ENCODE data around the gene GPR78. TPM values are rescaled to one million over a fixed set of nuclear protein-coding genes. Genes with fewer than 3 reads are reported as not detected.

The GPR78 gene
- polyA plus RNA-seq, 4 donors = 0.06 TPM; not detected in 3

DNA sequence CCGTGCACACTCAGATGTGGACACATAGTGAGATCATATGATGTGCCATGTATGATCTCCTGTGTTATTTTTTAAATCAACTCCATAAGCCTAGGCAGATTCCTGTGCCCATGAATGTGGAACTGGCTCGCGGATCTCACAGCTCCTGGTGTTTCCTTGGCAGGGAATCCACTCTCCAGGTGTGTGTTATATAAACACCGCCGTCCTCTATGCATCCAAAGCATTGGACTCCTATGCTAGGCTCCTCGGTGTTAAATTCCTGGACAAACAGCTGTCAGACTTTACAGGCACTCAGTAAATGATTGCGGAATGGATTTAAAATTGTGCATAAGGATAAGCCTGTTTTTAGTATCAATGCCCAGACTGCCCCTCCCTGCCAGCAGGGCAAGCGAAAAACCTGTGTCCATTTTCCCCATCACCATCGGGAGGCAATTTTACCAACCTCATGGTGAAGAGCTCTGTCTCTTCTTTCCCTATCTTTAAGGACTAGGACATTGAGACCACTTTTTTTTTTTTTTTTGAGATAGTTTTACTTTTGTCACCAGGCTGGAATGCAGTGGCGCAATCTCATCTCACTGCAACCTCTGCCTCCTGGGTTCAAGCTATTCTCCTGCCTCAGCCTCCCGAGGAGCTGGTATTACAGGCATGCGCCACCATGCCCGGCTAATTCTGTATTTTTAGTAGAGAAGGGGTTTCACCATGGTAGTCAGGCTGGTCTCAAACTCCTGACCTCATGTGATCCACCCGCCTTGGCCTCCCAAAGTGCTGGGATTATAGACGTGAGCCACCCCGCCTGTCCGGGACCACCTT lies 23.6 kb upstream of the GPR78 start:
- 65 to 78% (median 67%) methylated on average over 17 of the region's 17 CpGs for WGBS, 3 donors
- DNase-seq = no peak
- H3K4me1 ChIP-seq (ENCODE audit: control insufficient read depth in 3 of 3, insufficient read depth in 2 of 3, low read depth in 1 of 3, low read length in 2 of 3) = no peaks in the 10 kb centered on the region
- H3K9me3 ChIP-seq (ENCODE audit: control insufficient read depth in 2 of 2, insufficient read depth in 1 of 2, low read depth in 1 of 2, low read length in 1 of 2) = no peaks in the 10 kb centered on the region
- H3K27ac ChIP-seq (ENCODE audit: low read depth in 1 of 3, low read length in 2 of 3) = no peak overlapping the region
- H3K36me3 ChIP-seq (ENCODE audit: control insufficient read depth in 3 of 3, insufficient read depth in 2 of 3, low read depth in 1 of 3, low read length in 3 of 3) = no peaks in the 10 kb centered on the region
- no peaks in the 10 kb centered on the region for H3K27me3 ChIP-seq (ENCODE audit: control insufficient read depth in 3 of 3, insufficient read depth in 3 of 3, low read length in 3 of 3)
- no peak overlapping the region for H3K4me3 ChIP-seq (ENCODE audit: low read depth in 1 of 3, low read length in 3 of 3)
- FAIRE-seq = no peak

GRCh38 chr4:8557151-8558076 lies 22.8 kb upstream of the GPR78 start:
- H3K27ac ChIP-seq (ENCODE audit: low read depth in 1 of 3, low read length in 2 of 3) = no peak overlapping the region
- no peaks in the 10 kb centered on the region for H3K4me1 ChIP-seq (ENCODE audit: control insufficient read depth in 3 of 3, insufficient read depth in 2 of 3, low read depth in 1 of 3, low read length in 2 of 3)
- H3K36me3 ChIP-seq (ENCODE audit: control insufficient read depth in 3 of 3, insufficient read depth in 2 of 3, low read depth in 1 of 3, low read length in 3 of 3) = no peaks in the 10 kb centered on the region
- no peak for DNase-seq
- no peaks in the 10 kb centered on the region for H3K9me3 ChIP-seq (ENCODE audit: control insufficient read depth in 2 of 2, insufficient read depth in 1 of 2, low read depth in 1 of 2, low read length in 1 of 2)
- no peaks in the 10 kb centered on the region for H3K27me3 ChIP-seq (ENCODE audit: control insufficient read depth in 3 of 3, insufficient read depth in 3 of 3, low read length in 3 of 3)
- H3K4me3 ChIP-seq (ENCODE audit: low read depth in 1 of 3, low read length in 3 of 3) = no peak overlapping the region
- FAIRE-seq = no peak
- WGBS, 3 donors = 77 to 79% (median 79%) methylated on average over 21 of the region's 21 CpGs

- H3K27ac ChIP-seq (ENCODE audit: low read depth in 1 of 3, low read length in 2 of 3) = no peak overlapping the region
Measured at GRCh38 chr4:8558080-8558960, 21.9 kb upstream of the GPR78 start.

DNA sequence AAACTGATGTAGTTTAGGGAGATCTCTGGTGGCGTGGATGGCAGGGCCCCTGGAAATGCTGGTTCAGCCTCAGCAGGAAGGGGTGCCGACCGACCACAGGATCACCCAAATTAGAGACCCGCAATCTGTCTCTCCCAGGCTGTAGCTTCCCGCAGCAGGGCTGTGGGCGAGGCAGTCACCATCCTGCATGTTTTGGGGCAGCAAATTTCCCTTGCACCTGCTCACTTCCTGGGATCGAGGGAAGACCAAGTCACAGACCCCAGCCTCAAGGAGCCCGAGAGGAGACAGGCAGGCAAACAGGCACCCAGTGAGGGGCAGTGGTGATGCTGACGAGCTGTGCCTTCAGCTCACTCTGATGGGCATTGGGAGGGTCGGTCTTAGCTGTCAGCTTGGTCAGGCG lies 21.2 kb upstream of the GPR78 start:
- H3K4me1 ChIP-seq (ENCODE audit: control insufficient read depth in 3 of 3, insufficient read depth in 2 of 3, low read depth in 1 of 3, low read length in 2 of 3) = no peaks in the 10 kb centered on the region
- H3K27me3 ChIP-seq (ENCODE audit: control insufficient read depth in 3 of 3, insufficient read depth in 3 of 3, low read length in 3 of 3) = no peaks in the 10 kb centered on the region
- no peaks in the 10 kb centered on the region for H3K36me3 ChIP-seq (ENCODE audit: control insufficient read depth in 3 of 3, insufficient read depth in 2 of 3, low read depth in 1 of 3, low read length in 3 of 3)
- DNase-seq = no peak
- H3K27ac ChIP-seq (ENCODE audit: low read depth in 1 of 3, low read length in 2 of 3) = no peak overlapping the region
- WGBS, 3 donors = 84 to 93% (median 86%) methylated on average over 11 of the region's 11 CpGs
- no peak for FAIRE-seq
- no peaks in the 10 kb centered on the region for H3K9me3 ChIP-seq (ENCODE audit: control insufficient read depth in 2 of 2, insufficient read depth in 1 of 2, low read depth in 1 of 2, low read length in 1 of 2)
- H3K4me3 ChIP-seq (ENCODE audit: low read depth in 1 of 3, low read length in 3 of 3) = no peak overlapping the region

More at GRCh38 chr4:8558080-8558960, 21.9 kb upstream of the GPR78 start:
- H3K4me1 ChIP-seq (ENCODE audit: control insufficient read depth in 3 of 3, insufficient read depth in 2 of 3, low read depth in 1 of 3, low read length in 2 of 3) = no peaks in the 10 kb centered on the region
- DNase-seq (no peak), FAIRE-seq (no peak)
- no peak overlapping the region for H3K4me3 ChIP-seq (ENCODE audit: low read depth in 1 of 3, low read length in 3 of 3)
- no peaks in the 10 kb centered on the region for H3K27me3 ChIP-seq (ENCODE audit: control insufficient read depth in 3 of 3, insufficient read depth in 3 of 3, low read length in 3 of 3)
- H3K36me3 ChIP-seq (ENCODE audit: control insufficient read depth in 3 of 3, insufficient read depth in 2 of 3, low read depth in 1 of 3, low read length in 3 of 3) = no peaks in the 10 kb centered on the region
- H3K9me3 ChIP-seq (ENCODE audit: control insufficient read depth in 2 of 2, insufficient read depth in 1 of 2, low read depth in 1 of 2, low read length in 1 of 2) = no peaks in the 10 kb centered on the region
- 82 to 87% (median 86%) methylated on average over 20 to 21 of the region's 21 CpGs for WGBS, 3 donors

GRCh38 chr4:8559524-8560264 lies 20.5 kb upstream of the GPR78 start:
- H3K4me1 ChIP-seq (ENCODE audit: control insufficient read depth in 3 of 3, insufficient read depth in 2 of 3, low read depth in 1 of 3, low read length in 2 of 3) = no peaks in the 10 kb centered on the region
- no peaks in the 10 kb centered on the region for H3K9me3 ChIP-seq (ENCODE audit: control insufficient read depth in 2 of 2, insufficient read depth in 1 of 2, low read depth in 1 of 2, low read length in 1 of 2)
- DNase-seq (no peak), FAIRE-seq (no peak)
- no peaks in the 10 kb centered on the region for H3K27me3 ChIP-seq (ENCODE audit: control insufficient read depth in 3 of 3, insufficient read depth in 3 of 3, low read length in 3 of 3)
- 55 to 75% (median 70%) methylated on average over 12 of the region's 12 CpGs for WGBS, 3 donors
- H3K36me3 ChIP-seq (ENCODE audit: control insufficient read depth in 3 of 3, insufficient read depth in 2 of 3, low read depth in 1 of 3, low read length in 3 of 3) = no peaks in the 10 kb centered on the region
- no peak overlapping the region for H3K4me3 ChIP-seq (ENCODE audit: low read depth in 1 of 3, low read length in 3 of 3)
- no peak overlapping the region for H3K27ac ChIP-seq (ENCODE audit: low read depth in 1 of 3, low read length in 2 of 3)

- Histone ChIP-seq H3K9me3 (ENCODE audit: control insufficient read depth in 2 of 2, insufficient read depth in 1 of 2, low read depth in 1 of 2, low read length in 1 of 2) (no peaks in the 10 kb centered on the region), H3K27me3 (ENCODE audit: control insufficient read depth in 3 of 3, insufficient read depth in 3 of 3, low read length in 3 of 3) (no peaks in the 10 kb centered on the region), H3K36me3 (ENCODE audit: control insufficient read depth in 3 of 3, insufficient read depth in 2 of 3, low read depth in 1 of 3, low read length in 3 of 3) (no peaks in the 10 kb centered on the region), H3K4me1 (ENCODE audit: control insufficient read depth in 3 of 3, insufficient read depth in 2 of 3, low read depth in 1 of 3, low read length in 2 of 3) (no peaks in the 10 kb centered on the region), H3K27ac (ENCODE audit: low read depth in 1 of 3, low read length in 2 of 3) (no peak overlapping the region), H3K4me3 (ENCODE audit: low read depth in 1 of 3, low read length in 3 of 3) (no peak overlapping the region)
- peak in 1 of 2 donors; percentile 60 for DNase-seq
- no peak for FAIRE-seq
- 63 to 75% (median 64%) methylated on average over 16 of the region's 16 CpGs for WGBS, 3 donors
Measured at GRCh38 chr4:8560265-8561047, 19.7 kb upstream of the GPR78 start.

DNA sequence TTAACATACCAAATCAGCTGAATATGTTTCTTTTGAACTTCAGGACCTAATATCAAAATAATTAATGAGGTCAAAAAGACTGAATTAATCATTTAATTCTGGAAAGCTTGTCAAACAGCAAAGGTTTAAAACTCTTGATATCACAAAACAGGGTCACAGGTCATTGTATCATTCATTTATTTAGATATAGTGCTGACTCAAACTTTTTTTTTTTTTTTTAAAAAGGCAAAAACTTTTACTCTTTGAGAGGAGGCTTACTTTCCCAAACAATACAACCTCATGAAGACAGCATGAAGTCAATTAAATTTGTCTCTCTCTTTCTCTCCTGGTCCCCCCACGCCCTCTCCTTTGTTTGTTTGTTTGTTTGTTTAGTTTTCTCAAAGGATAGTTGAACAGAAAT lies 15.6 kb upstream of the GPR78 start:
- 29 to 46% (median 42%) methylated on average over 1 of the region's 1 CpG for WGBS, 3 donors
- Histone ChIP-seq H3K36me3 (ENCODE audit: control insufficient read depth in 3 of 3, insufficient read depth in 2 of 3, low read depth in 1 of 3, low read length in 3 of 3) (no peaks in the 10 kb centered on the region), H3K27ac (ENCODE audit: low read depth in 1 of 3, low read length in 2 of 3) (no peak overlapping the region), H3K4me1 (ENCODE audit: control insufficient read depth in 3 of 3, insufficient read depth in 2 of 3, low read depth in 1 of 3, low read length in 2 of 3) (no peaks in the 10 kb centered on the region), H3K27me3 (ENCODE audit: control insufficient read depth in 3 of 3, insufficient read depth in 3 of 3, low read length in 3 of 3) (no peaks in the 10 kb centered on the region), H3K9me3 (ENCODE audit: control insufficient read depth in 2 of 2, insufficient read depth in 1 of 2, low read depth in 1 of 2, low read length in 1 of 2) (no peaks in the 10 kb centered on the region), H3K4me3 (ENCODE audit: low read depth in 1 of 3, low read length in 3 of 3) (no peak overlapping the region)
- FAIRE-seq (no peak), DNase-seq (no peak)

All from small intestine (tissue), 7 donors.